ENCODE measurements around the gene TMEM221.
A peak's percentile ranks its signal among the peaks of the same experiment; 100 is the strongest.

Gene TMEM221

GRCh38 chr19:17441241-17442021, 7.0 kb downstream of the TMEM221 start:
- DNase-seq (ENCODE audit: low spot score): peak; percentile 28

GRCh38 chr19:17436874-17437267, 11.6 kb downstream of the TMEM221 start:
- DNase-seq (ENCODE audit: low spot score): no peak

GRCh38 chr19:17436094-17436873, 12.2 kb downstream of the TMEM221 start:
- no peak for DNase-seq (ENCODE audit: low spot score)

- no peak for DNase-seq (ENCODE audit: low spot score)
These were observed 13.2 kb downstream of the TMEM221 start for GRCh38 chr19:17435218-17435617.

- DNase-seq (ENCODE audit: low spot score): no peak
These were observed 17.1 kb downstream of the TMEM221 start for GRCh38 chr19:17431417-17431816.

- DNase-seq (ENCODE audit: low spot score): no peak
These were observed 18.8 kb downstream of the TMEM221 start for GRCh38 chr19:17429641-17430113.

- DNase-seq (ENCODE audit: low spot score): no peak
These were observed 23.6 kb downstream of the TMEM221 start for GRCh38 chr19:17424743-17425365.

- DNase-seq (ENCODE audit: low spot score): no peak
These were observed 24.8 kb downstream of the TMEM221 start for GRCh38 chr19:17423429-17424208.

GRCh38 chr19:17421942-17422341, 26.5 kb downstream of the TMEM221 start:
- no peak for DNase-seq (ENCODE audit: low spot score)

GRCh38 chr19:17420475-17420924, 28.0 kb downstream of the TMEM221 start:
- DNase-seq (ENCODE audit: low spot score): no peak

GRCh38 chr19:17419621-17420474, 28.6 kb downstream of the TMEM221 start, which contains the start of gene MVB12A:
Gene MVB12A (plus strand): TSS chr19:17420047. CDS start chr19:17420136, 89 bp downstream.
- DNase-seq (ENCODE audit: low spot score): peak; percentile 99

- no peak for DNase-seq (ENCODE audit: low spot score)
These were observed 29.3 kb downstream of the TMEM221 start for GRCh38 chr19:17419154-17419620.

GRCh38 chr19:17418710-17419109, 29.8 kb downstream of the TMEM221 start:
- DNase-seq (ENCODE audit: low spot score): no peak

- no peak for DNase-seq (ENCODE audit: low spot score)
These were observed 33.3 kb downstream of the TMEM221 start for GRCh38 chr19:17415121-17415520.

- DNase-seq (ENCODE audit: low spot score): no peak
These were observed 34.4 kb downstream of the TMEM221 start for GRCh38 chr19:17414097-17414496.

GRCh38 chr19:17411801-17412200, 36.7 kb downstream of the TMEM221 start:
- no peak for DNase-seq (ENCODE audit: low spot score)

GRCh38 chr19:17409990-17410389, 38.5 kb downstream of the TMEM221 start:
- DNase-seq (ENCODE audit: low spot score): no peak

GRCh38 chr19:17406887-17407196, 41.6 kb downstream of the TMEM221 start:
- DNase-seq (ENCODE audit: low spot score): no peak

GRCh38 chr19:17406046-17406886, 42.2 kb downstream of the TMEM221 start:
- DNase-seq (ENCODE audit: low spot score): no peak
